OCI-LY7 (cell line): ENCODE measurements around the gene CAPRIN1. TPM values are rescaled to one million over a fixed set of nuclear protein-coding genes. Genes with fewer than 3 reads are reported as not detected.
A peak's percentile ranks its signal among the peaks of the same experiment; 100 is the strongest.

Experiments used
- BruUV-seq: library from RNA; stranded (reverse); fragments of 400-500 nt; replicated peaks from 2 replicates; lab custom pipeline; 2021; lab: Mats Ljungman, UMichigan
- CTCF ChIA-PET: fragments of 300-600 bp; sonication (Branson Sonifier 250); formaldehyde crosslinking; loops from one replicate; lab custom pipeline; 2022; ENCODE audit warnings: antibody characterized with exemption; ENCODE audit not compliant: unreplicated experiment; lab: Charles Lee
- POLR2A ChIA-PET: fragments of 300-600 bp; sonication (Branson Sonifier 250); formaldehyde crosslinking; loops from one replicate; lab custom pipeline; 2022; ENCODE audit warnings: antibody characterized with exemption; lab: Charles Lee
- DNase-seq: peaks from one replicate; pipeline ENCODE4 v3.0.0-alpha.2; 2015; ENCODE audit warnings: low spot score
- H2AFZ ChIP-seq: fragments of 200-600 bp; sonication (generic), shearing (Covaris generic); 2 replicates; pipeline ENCODE4 v1.6.1; 2014; ENCODE audit warnings: mild to moderate bottlenecking, antibody characterized with exemption, low read length, moderate library complexity
- H3K27ac ChIP-seq: fragments of 200-600 bp; sonication (generic); 2 replicates; pipeline ENCODE4 v1.5.1; 2014; ENCODE audit warnings: mixed run types, low read depth, mild to moderate bottlenecking, moderate library complexity, low read length, inconsistent platforms; ENCODE audit not compliant: poor library complexity, severe bottlenecking
- H3K36me3 ChIP-seq: fragments of 200-600 bp; sonication (generic); 2 replicates; pipeline ENCODE4 v1.6.1; 2014; ENCODE audit warnings: mild to moderate bottlenecking, antibody characterized with exemption, low read length, moderate library complexity, mixed read lengths; ENCODE audit not compliant: insufficient read depth
- H3K4me1 ChIP-seq: fragments of 200-600 bp; sonication (generic); 2 replicates; pipeline ENCODE4 v1.5.1; 2014; ENCODE audit warnings: mild to moderate bottlenecking, low read length; ENCODE audit not compliant: insufficient read depth, poor library complexity, severe bottlenecking
- H3K4me2 ChIP-seq: fragments of 200-600 bp; sonication (generic); 2 replicates; pipeline ENCODE4 v1.6.1; 2014; ENCODE audit warnings: mild to moderate bottlenecking, low read length
- H3K4me3 ChIP-seq: fragments of 200-600 bp; sonication (generic); 2 replicates; pipeline ENCODE4 v1.5.1; 2014; ENCODE audit warnings: mild to moderate bottlenecking, low read depth, low read length; ENCODE audit not compliant: poor library complexity, severe bottlenecking
- H3K79me2 ChIP-seq: fragments of 200-600 bp; sonication (generic); 2 replicates; pipeline ENCODE4 v1.6.1; 2016; ENCODE audit warnings: low read depth, mild to moderate bottlenecking, low read length, moderate library complexity, mixed read lengths; ENCODE audit not compliant: insufficient read depth
- H3K9me2 ChIP-seq: fragments of 200-600 bp; sonication (generic); 2 replicates; pipeline ENCODE4 v1.6.1; 2016; ENCODE audit warnings: mild to moderate bottlenecking, low read length, mixed read lengths; ENCODE audit not compliant: insufficient read depth
- H3K9me3 ChIP-seq: fragments of 200-600 bp; sonication (generic); 2 replicates; pipeline ENCODE4 v1.6.1; 2014; ENCODE audit warnings: mild to moderate bottlenecking, mixed run types, low read length, mixed read lengths
- H4K20me1 ChIP-seq: fragments of 200-600 bp; sonication (generic); 2 replicates; pipeline ENCODE4 v1.6.1; 2014; ENCODE audit warnings: mild to moderate bottlenecking, antibody characterized with exemption, low read length, moderate library complexity, mixed read lengths; ENCODE audit not compliant: insufficient read depth
- EZH2phosphoT487 ChIP-seq: fragments of 200-600 bp; sonication (generic); IDR thresholded peaks from 2 replicates; pipeline ENCODE4 v1.6.1; 2018; ENCODE audit warnings: low read depth, borderline replicate concordance, mild to moderate bottlenecking, mixed run types, antibody characterized with exemption, low read length, moderate library complexity, mixed read lengths
- intact Hi-C: fragments of 100-400 bp; cut with micrococcal nuclease; formaldehyde crosslinking; loops from one replicate; pipeline ENCODE4 v1.10.0; 2022; ENCODE audit not compliant: unreplicated experiment
- total RNA-seq, 2 experiments: library from RNA; depleted of rRNA in 1 of 2; stranded (reverse); fragments of >200 nt in 1 of 2; shearing (Covaris generic) in 1 of 2; gene quantifications; 2 replicates each; pipeline ENCODE4 v1.2.3, GENCODE V29; 2014 to 2022
- TF ChIP-seq, protein P1 (sequence below): fragments of 200-600 bp; sonication (generic); conservative IDR thresholded peaks from 2 replicates; pipeline ENCODE4 v1.5.1; 2014; ENCODE audit warnings: mild to moderate bottlenecking, antibody characterized with exemption, low read length, moderate library complexity, mixed read lengths

Gene CAPRIN1
- total RNA-seq, 2 experiments from 2014 or later = 259 to 286 TPM

DNA sequence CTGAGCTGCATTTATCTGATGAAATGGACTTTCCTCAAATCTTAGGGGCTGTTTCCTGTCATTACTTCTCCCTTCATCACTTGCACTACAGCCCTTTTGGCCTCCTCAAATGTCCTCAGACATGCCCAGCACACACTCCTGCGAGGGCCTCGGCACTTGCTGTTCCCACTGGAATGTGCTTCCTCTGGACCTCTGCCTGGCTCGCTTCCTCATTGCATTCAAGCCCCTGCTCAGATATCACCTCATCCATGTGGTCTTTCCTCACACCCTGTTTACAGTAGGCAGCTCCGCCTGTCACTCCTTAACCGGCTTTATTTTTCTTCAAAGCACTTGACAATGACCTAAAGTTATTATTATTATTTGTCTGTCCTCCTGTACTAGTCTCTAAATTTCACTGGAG is 62.9 kb downstream of the CAPRIN1 start:
- H3K4me3 ChIP-seq = no peak overlapping the region
- peaks cover 97% of the 10 kb centered on the region for H3K36me3 ChIP-seq
- ChIA-PET CTCF (no interaction called here), POLR2A (interaction anchor here (0.8 kb wide), 1 partner anchor 16 kb away, joined by 3 read pairs; no protein-coding TSS in a partner anchor)
- peaks cover 7% of the 10 kb centered on the region; the same call in 1 of the 2 replicates for H3K79me2 ChIP-seq
- intact Hi-C loops = no loop called here
- H3K4me2 ChIP-seq = no peak overlapping the region
- no peak overlapping the region for H3K27ac ChIP-seq
- H3K9me3 ChIP-seq = no peaks in the 10 kb centered on the region
- no peak for DNase-seq
- no peak for TF ChIP-seq EZH2phosphoT487
- TF ChIP-seq, protein P1, sequence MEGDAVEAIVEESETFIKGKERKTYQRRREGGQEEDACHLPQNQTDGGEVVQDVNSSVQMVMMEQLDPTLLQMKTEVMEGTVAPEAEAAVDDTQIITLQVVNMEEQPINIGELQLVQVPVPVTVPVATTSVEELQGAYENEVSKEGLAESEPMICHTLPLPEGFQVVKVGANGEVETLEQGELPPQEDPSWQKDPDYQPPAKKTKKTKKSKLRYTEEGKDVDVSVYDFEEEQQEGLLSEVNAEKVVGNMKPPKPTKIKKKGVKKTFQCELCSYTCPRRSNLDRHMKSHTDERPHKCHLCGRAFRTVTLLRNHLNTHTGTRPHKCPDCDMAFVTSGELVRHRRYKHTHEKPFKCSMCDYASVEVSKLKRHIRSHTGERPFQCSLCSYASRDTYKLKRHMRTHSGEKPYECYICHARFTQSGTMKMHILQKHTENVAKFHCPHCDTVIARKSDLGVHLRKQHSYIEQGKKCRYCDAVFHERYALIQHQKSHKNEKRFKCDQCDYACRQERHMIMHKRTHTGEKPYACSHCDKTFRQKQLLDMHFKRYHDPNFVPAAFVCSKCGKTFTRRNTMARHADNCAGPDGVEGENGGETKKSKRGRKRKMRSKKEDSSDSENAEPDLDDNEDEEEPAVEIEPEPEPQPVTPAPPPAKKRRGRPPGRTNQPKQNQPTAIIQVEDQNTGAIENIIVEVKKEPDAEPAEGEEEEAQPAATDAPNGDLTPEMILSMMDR = no peak
- no peaks in the 10 kb centered on the region for H3K9me2 ChIP-seq
- no peaks in the 10 kb centered on the region for H3K4me1 ChIP-seq
- H2AFZ ChIP-seq = no peak overlapping the region
- BruUV-seq = no TSS peak
- H4K20me1 ChIP-seq = no peaks in the 10 kb centered on the region

DNA sequence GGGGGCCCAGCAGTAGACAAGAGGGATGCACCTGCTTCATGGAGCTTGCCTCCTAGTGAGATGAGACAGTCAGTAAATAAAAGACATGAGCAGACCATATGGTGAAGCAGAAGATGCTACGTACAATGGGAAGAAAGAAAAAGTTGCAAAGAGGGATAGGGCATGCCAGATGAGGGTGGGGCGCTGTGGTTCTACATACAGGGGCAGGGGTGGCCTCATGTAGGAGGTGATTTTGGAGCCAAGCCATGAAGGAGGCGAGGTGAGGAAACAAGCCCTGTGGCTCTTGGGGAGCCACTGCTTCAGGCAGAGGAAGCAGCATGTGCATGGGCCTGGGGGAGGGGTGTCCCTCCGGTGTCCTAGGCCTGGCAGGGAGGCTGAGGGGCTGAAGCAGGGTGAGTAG is 69.1 kb downstream of the CAPRIN1 start:
- no peak for DNase-seq
- BruUV-seq = no TSS peak
- H3K36me3 ChIP-seq = peaks cover 93% of the 10 kb centered on the region
- H3K4me1 ChIP-seq = no peaks in the 10 kb centered on the region
- no peaks in the 10 kb centered on the region for H4K20me1 ChIP-seq
- intact Hi-C loops = no loop called here
- no peak overlapping the region for H2AFZ ChIP-seq
- no peaks in the 10 kb centered on the region for H3K9me2 ChIP-seq
- TF ChIP-seq, protein P1 = no peak
- TF ChIP-seq EZH2phosphoT487 = no peak
- no peak overlapping the region for H3K4me2 ChIP-seq
- ChIA-PET CTCF (no interaction called here), POLR2A (no interaction called here)
- H3K4me3 ChIP-seq = no peak overlapping the region
- no peaks in the 10 kb centered on the region for H3K9me3 ChIP-seq
- H3K27ac ChIP-seq = no peak overlapping the region
- no peaks in the 10 kb centered on the region for H3K79me2 ChIP-seq

DNA sequence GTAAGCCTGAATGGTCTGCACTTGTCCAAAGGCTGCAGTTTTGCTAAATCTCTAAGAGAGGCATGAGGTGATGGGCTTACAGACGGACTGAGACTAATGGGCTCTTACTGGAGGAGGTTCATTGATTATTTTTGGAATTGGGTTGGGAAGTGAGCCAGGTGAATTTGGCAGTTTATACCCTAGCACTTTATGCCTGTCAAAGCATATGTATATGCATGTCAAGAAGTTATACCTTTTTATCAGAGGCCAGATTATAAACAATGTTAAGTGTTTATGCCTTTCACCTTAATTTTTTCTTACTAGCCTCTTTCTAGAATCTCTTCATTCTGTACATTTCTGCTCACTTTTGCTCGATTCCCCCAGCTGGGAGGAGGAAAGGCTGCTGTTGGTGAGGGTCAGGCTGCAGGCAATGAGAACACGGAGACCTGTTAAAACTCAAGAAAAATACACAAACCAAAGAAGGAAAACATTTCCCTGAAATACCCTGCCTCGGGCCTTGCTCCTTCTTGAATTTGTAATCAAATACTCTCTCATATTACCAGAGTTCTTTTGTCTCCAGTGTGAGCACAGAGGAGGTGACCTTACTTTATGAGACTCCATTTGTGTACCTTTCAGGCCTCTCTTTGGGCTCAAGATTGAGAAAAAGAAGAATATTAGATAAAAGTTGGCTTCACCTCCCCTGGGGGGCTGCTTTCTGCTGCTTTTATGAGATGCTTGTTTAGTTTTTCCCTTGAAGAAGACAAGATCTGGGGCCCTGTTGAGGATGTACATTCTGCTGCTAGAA is 73.5 kb downstream of the CAPRIN1 start:
- H3K4me2 ChIP-seq = no peak overlapping the region
- no peaks in the 10 kb centered on the region for H3K79me2 ChIP-seq
- no peaks in the 10 kb centered on the region for H3K9me3 ChIP-seq
- H4K20me1 ChIP-seq = no peaks in the 10 kb centered on the region
- CTCF ChIA-PET = no interaction called here
- DNase-seq = no peak
- no peaks in the 10 kb centered on the region for H3K9me2 ChIP-seq
- BruUV-seq = TSS peak; percentile 22
- H3K4me1 ChIP-seq = no peaks in the 10 kb centered on the region
- intact Hi-C loops = no loop called here
- no peak overlapping the region for H2AFZ ChIP-seq
- POLR2A ChIA-PET = interaction anchor here (1.2 kb wide), 1 partner anchor 21 kb away, joined by 3 read pairs; no protein-coding TSS in a partner anchor
- H3K36me3 ChIP-seq = peaks cover 94% of the 10 kb centered on the region
- no peak for TF ChIP-seq EZH2phosphoT487
- TF ChIP-seq, protein P1 = no peak
- H3K27ac ChIP-seq = no peak overlapping the region
- H3K4me3 ChIP-seq = no peak overlapping the region
